CD4-positive, alpha-beta T cell treated with Interleukin-17A for 1 hour (primary cell): ENCODE measurements around the gene PPP2R1B.
"Not testable (repeated sequence)": the region's sequence is repeated elsewhere in the genome, so short reads cannot be mapped to it uniquely, and the experiment has no call there.

Source experiments
- DNase-seq: peaks from one replicate; pipeline ENCODE4 v3.0.0-alpha.2; 2020

The PPP2R1B gene

DNA sequence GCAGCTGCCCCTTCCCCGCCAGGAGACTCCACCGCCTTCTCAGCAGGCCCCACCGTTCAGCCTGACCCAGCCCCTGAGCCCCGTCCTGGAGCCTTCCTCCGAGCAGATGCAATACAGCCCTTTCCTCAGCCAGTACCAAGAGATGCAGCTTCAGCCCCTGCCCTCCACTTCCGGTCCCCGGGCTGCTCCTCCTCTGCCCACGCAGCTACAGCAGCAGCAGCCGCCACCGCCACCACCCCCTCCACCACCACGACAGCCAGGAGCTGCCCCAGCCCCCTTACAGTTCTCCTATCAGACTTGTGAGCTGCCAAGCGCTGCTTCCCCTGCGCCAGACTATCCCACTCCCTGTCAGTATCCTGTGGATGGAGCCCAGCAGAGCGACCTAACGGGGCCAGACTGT lies 42.6 kb downstream of the PPP2R1B start:
- no peak for DNase-seq

DNA sequence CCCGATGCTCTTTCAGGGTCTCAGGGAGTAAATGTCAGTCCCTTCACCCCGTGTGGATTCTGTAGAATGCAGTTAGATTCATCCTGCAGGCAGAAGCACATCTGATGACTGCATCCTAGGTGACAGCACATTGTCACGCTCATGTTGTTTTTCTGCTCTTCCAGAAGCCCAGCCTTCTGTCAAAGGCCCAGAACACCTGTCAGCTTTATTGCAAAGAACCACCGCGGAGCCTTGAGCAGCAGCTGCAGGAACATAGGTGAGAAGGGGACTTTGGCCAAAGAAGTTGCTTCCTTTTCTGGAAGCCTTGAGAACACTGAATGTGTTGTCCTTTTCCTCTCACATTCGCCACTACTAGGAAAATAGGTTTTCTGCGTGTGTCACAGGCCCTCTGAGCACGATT lies 43.7 kb downstream of the PPP2R1B start:
- no peak for DNase-seq

DNA sequence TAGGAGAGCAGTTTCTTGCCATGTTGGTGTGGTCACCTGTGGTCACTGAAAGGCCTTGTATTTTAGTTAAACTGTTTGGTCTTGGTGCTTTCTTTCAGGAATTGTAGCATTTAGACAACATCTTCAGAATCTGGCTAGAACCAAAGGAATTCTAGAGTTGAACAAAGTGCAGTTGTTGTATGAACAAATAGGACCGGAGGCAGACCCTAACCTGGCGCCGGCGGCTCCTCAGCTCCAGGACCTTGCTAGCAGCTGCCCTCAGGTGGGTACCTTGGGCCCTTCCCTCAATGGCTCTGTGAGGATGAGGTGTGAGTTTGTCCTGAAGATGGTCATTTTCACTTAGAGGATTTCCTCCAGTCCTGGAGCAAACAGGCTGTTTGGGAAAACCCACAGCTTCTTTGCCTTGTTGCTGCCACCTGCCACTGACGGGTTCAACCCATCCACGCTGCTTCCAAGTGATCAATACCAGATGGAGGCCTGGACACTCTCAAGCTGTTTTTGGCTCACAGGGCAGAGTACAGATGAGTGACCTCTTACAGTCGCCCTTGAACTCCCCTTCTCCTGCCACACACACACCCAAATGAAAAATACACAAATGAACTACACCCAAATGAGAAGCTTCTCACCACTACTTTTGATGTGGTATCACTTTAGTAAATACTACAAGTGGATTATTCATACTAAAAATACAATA lies 45.2 kb downstream of the PPP2R1B start:
- no peak for DNase-seq

DNA sequence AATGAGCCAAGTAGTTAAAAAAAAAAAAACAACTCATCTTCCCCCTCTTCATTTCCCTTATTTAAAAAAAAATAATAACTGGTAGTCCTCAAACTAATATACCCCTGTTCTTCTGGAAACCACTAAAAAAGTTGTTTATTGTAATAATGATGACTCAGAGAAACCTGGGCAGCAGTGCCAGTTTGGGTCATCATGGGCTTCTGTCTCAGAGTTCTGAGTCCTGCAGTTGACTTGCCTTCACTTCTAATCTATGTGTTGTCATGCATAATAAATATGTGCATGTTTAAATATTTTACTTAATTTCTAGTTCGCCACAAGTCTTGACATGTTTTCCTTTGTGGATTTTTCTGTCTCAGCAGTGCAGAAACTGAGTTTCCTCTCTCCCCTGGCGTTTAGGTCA lies 46.8 kb downstream of the PPP2R1B start:
- DNase-seq = no peak

DNA sequence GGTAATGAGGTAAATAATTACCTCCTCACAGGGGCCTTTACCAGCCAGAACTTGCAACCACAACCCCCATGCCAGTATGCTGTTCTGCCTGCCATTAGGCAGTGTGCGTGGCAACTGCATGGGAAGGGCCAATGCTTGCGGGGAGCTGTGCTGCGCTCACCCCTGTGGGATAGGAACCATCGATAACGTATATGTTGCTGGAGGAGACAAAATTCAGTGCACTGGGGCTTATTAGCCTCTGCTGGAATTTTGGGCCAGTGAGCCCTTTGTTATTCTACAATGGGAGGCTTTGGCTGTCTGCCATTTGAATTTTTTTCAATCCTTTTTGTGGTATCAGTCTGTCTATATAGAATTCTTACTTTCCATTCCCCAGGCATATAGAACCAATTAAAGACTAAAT lies 47.3 kb downstream of the PPP2R1B start:
- DNase-seq = no peak

DNA sequence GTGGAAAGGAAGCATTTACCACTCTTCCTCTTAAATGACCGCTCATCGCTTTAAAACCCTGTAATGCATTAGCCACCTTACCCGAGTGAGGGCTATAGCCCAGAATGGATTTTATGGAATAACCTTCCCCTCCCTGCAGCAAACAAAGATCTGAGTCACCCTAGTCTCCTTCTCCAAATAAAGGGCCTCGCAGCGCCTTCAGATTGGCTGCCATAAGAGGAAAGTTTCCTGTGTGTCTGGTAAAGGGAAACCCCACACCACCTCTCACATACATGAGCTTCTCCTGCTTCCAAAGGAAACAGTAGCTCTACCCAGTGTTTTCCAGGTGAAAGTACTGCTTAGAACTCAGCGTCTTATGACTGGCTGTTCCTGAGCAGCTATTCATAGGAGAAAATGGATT lies 47.8 kb downstream of the PPP2R1B start:
- no peak for DNase-seq

DNA sequence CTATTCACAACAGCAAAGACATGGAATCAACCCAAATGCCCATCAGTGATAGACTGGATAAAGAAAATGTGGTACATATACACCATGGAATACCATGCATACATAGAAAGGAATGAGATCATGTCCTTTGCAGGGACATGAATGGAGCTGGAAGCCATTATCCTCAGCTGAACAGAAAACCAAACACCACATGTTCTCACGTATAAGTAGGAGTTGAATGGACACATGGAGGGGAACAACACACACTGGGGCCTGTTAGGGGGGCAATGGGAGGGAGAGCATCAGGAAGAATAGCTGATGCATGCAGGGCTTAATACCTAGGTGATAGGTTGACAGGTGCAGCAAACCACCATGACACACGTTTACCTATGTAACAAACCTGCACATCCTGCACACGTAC lies 48.5 kb downstream of the PPP2R1B start:
- not testable (repeated sequence) for DNase-seq

DNA sequence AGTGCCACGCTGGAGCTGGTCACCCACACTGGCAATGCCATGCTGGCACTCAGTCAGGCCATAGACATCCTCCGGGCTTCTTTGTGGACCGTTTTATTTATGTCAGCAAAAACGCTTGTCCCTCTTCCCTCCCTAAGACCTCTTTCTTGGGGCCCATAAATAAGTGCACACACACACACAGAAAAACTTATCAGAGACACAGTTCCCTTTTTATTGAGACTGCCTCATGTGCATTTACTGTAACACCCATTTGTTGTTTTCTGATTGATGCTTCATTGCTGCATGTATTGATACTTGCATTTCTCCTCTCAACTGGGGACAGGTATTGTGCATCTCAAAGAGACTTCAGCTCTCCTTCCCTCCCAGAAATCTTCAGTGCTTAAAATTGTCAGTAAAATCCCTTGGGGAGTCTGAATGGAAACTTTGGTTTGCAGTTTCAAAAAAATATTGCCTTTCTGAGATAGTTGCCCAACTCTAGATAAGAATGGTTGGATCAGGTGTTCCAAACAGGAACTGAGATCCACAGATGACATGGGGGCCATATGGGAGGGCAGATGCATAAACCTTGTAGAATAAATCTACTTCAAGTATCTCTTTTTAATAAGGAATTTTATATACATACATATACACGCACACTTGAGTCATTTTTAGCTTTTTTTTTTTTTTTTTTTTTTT lies 50.9 kb downstream of the PPP2R1B start:
- DNase-seq = no peak

DNA sequence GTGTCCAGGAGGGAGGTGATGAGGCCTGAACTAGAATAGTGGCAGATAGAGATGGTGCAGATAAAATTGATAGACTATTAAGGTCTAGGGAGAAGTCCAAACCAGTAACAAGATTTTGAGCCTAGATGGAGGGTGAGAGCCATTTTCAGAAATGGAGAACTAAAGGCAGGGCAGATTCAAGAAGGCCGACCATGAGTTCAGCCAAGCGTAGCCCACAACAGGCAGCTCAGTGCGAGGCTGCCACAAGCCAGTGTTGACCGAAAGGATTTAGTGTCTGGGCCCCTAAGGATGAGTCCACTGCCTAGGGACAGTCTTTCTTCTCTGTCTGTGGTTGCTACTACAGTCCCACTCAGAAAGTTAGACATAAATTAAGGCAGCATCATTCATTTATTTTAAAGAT lies 51.7 kb downstream of the PPP2R1B start:
- DNase-seq = no peak

DNA sequence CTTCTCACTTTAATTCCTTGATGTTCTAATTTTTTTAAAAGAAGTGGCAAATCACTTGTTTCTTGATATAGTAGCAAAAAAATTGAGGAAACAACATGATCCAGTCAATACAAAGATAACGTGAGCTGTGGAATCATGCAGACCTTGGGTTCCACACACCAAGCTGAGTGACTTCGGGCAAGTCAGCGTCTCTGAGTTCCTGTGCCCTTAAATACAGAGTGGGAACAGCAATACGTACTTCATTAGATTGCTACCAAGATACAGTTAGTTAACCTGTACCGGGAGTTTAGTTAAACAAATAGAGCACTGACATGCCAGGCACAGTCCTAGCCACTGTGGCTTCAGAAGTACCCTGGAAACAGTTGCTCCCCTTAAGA lies 58.5 kb downstream of the PPP2R1B start:
- no peak for DNase-seq

DNA sequence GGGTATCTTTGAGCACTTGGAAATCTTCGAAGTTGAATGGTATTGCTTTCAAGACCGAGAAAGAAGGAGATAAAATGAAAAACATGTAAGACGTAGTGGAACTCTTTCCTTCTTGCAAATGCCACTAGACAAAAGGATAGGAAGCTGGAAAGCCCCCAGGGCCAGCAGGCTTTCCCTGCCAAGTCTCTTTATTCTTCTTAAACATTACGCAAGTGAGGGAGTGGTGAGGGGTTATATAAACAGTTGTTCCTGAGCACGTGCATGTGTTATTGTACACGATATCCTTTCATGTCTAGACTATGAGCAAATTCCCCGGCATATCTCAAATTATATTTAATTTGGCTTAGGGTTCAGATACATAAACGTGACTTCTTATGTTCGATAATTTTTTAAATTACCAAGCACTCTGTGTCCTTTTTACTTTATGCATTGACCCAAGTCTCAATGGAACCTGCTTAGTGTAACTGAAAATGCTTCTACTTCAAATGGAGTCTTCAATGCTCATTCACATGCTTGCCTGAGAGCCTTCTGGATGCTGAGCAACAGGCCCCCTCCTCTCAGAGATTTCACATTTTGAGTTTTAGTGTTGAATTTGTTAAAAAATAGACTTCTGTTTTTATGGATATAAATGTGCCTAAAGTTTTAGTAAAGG lies 59.0 kb downstream of the PPP2R1B start:
- DNase-seq = no peak

DNA sequence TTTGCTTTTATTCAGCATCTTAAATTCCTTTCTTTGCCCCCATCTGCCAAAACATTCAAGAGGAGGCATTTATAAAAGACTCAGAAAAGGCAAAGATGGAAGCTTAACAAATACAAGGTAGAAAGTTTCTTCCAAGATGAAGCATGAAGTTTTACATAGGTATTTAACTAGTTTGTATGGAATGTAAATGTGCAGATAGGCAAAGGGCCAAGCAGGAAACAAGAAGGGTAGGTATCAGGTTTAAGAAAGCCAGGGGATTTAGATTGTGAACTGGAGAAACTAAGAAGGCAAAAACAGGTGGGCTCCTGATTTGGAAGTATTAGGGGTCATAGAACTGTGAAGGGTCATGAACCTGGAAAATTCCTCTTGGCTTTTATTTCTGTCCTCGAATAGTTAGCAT lies 62.6 kb downstream of the PPP2R1B start:
- DNase-seq = no peak

DNA sequence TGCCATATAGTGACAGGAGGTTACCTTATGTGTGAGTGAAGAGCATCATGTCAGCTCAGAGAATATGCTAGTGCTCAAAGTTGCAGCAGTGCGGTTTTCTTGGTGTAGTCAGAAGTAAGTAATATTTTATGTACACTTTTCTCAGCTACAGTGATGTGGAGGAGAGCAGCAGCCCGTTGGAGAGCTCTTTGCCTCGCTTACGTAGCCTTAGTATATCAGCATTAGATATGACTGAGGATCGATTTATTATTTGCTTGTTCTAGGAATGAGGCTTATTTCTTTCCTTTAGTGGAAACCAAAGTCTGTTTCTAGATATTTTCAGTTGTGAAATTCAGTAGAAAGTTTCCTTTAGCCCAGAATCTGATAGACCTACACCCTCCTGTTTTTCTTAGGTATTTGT lies 63.6 kb downstream of the PPP2R1B start:
- no peak for DNase-seq

DNA sequence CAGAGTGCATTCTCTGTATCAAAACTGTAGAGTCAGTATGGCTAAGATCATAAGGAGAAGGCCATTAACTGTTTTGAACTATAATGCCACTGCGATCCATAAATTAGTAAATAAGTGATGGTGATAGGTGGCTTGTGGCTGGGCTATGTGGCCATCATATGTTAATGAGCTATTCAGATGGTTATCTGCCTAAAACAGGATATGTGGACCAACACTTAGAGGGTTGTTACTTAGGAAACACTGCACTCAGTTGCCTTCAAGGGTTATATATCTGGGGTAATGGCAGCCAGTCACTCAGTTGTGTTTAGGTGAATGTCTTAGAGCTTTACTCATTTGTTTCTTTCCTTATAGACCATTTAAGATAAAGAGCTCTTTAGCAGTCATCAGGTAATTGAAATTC lies 66.0 kb downstream of the PPP2R1B start:
- DNase-seq = no peak

DNA sequence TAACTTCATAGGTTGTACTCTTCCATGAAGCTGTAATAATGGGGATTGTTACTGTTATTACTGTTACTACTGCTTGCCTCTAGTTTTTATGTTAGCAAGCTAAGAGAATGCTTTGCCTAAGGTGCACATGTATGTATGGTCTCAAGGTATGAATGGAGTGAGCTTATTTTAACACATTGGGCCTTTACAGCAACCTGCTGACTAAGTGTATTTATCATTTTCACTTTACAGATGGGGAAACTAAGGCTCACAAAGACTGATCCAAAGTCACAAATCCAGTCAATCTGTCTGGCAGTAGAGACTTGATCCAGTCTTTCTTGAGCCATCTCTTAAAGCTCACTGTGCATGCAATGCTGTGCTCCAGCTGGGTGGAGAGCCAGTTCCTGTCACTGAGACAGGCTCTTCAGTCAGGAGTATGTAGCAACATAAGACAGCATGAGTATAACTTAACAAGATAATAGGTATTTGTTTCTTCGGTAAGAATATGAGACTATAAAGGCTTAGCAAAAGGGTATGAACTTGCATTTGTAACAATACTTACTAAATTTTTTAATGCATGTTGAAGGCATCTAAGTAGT lies 66.5 kb downstream of the PPP2R1B start:
- no peak for DNase-seq

DNA sequence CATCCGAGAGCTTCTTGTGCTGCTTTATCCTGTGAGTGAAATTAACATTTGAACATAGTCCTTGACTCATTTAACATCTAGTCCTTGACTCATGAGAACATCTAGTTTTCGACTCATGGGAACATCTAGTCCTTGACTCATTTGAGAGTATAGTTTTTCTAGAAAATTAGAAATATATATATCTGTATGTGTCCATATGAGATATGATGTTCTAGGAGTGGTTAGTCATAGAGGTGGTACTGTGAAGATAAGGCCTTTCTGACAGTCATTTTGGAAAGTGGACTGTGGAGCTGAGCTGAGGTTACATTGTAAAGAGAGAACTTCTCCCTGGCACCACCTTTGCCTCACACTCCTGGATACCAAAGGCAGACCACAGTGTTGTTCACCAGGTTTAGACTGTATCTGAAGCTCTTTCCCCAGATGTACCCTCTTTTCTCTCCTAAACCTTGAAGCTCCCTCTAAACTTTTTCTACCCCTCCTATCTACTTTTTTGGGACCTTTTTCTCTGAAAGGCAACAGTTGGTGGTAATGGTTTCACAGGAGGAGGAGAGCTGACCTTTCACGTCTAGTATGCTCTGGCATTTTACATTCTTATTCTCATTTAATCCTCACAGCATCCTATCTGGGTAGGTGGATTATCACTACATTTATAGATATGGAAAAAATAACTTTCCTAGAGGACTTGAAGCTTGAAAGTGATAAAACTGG lies 67.2 kb downstream of the PPP2R1B start:
- DNase-seq = no peak

DNA sequence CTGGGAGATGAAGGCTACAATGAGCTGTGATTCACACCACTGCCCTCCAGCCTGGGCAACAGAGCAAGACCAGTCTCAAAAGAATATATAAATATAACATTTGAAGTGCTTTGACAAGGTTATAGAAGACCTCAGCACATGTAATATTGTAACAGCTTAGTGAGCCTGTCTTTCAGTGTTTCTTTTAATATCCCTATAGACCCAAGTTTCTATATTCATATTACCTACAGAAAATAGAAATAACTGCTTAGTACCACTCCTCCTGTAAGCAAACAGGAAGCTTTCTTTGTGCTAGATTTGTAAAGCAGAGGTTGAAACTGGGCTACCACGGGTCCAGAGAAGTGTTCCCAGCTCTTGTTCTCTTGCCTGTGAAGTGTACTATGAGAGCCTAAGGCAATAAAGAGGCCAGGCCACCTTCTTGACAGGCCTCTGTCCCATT lies 68.2 kb downstream of the PPP2R1B start:
- DNase-seq = no peak

DNA sequence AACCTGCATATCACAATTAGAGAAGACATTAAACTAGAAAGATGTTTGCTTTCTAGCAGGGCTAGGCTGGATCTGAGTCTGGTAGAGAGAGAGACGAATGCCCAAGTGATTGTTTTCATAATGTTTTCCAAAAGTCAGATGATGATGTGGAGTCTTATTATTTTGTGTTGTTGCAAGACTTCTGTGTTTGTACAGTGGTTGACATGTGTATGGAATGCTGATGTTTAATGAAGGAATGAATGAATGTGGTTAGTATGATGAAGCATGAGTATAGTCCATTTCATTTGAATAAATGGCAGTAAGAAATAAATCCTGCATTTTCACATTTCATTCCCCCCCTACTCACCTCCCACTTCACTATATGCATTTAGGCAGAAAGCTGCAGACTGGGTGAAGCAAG lies 69.6 kb downstream of the PPP2R1B start:
- no peak for DNase-seq

DNA sequence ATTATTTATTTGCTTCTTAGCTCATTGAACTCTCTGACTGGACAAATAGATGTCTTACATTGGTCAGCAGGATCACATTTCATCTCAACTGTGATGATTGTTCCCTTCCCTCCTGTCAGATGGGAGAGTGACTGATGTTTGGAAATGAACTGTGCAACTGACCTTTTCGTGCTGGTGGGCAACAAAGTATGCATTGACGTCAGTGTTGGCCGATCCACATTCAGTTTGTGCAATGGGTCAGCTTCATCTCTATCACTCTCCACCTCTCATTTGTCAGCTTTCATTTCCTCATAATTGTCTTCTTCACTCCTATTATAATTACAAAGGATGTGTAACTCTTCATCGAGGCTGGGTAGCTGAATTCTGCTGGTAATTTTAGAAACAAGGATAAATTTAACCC lies 71.3 kb downstream of the PPP2R1B start:
- no peak for DNase-seq

DNA sequence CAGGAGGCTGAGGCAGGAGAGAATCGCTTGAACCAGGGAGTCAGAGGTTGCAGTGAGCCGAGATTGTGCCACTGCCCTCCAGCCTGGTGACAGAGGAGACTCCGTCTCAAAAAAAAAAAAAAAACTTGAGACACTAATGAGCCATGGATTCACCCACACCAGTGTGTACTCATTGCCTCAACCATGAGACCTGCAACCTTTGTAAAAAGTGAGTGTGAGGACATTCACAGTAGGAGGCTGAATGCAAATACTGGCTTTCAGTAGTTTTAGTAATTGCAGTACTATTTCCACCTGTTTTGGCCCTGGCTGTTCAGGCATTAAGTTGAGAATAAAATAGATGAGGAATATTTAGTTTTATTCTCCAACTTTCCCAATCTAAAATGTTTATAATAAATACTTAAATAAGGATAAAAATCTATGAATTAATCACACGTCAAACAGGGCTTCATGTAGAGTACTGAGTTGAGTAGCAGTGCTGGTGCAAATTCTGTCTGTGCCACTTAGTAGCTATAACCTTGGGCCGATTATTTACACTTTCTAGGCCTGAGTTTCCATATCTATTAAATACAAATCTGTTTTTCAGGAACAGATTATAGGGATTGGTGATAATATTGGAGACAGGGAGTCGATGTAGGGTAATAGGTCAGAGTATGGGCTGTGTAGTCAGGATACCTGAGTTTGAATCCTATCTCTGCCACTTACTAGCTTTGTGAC lies 72.8 kb downstream of the PPP2R1B start:
- DNase-seq = no peak

DNA sequence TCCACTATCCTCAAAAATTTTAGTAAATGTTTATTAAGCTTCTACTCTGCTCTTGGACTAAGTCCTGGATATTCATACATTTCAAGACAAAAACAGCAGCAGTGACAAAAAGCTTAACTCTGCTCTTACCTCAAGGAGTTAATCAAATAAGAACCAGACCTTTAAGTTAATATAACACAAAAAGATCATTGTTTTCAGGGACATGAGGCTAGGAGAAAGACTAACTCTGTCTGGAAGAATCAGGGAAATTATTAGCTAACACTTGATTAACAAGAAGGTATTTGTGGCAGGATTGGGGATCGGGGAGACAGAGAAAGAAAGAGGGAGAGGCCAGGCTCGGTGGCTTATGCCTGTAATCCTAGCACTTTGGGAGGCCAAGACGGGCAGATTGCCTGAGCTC lies 74.4 kb downstream of the PPP2R1B start:
- DNase-seq = no peak

DNA sequence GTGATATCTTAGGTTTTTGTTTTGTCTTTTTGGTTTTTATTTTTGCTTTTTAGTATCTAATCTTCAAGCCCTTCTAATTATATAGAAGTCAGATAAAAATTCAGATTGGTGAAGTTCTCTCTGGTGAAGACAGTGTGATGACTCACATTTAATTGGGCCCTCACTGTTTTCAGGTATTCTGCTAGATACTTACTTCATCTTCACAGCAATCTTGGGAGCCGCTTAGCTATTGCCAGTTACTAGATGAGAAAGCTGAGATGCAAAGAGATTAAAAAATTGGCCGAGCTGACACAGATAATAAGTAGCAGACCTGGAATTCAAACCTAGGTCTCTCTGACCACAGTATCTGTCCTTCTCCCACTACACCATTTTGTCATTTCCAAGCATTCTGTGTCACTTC lies 75.0 kb downstream of the PPP2R1B start:
- DNase-seq = no peak

DNA sequence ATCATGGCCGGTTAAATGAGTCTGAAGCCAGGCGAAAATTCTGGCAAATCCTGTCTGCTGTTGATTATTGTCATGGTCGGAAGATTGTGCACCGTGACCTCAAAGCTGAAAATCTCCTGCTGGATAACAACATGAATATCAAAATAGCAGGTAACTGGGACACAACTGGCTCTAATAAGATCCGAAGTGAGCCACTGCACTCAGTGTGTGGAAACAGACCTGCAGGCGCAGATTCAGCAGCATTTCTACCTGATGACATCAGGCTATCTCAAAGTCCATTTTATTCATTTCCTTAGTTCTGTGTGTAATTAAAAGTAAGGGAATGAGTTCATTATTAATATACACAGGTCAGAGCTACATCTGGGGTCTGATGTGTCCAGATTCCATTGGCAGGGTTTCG lies 78.2 kb downstream of the PPP2R1B start:
- no peak for DNase-seq
